ENCODE results near the gene SCFD2. TPM values are rescaled to one million over a fixed set of nuclear protein-coding genes. Genes with fewer than 3 reads are reported as not detected.

Gene SCFD2
- total RNA-seq, 1 experiment from 2014 or later, result 12.4 TPM

DNA sequence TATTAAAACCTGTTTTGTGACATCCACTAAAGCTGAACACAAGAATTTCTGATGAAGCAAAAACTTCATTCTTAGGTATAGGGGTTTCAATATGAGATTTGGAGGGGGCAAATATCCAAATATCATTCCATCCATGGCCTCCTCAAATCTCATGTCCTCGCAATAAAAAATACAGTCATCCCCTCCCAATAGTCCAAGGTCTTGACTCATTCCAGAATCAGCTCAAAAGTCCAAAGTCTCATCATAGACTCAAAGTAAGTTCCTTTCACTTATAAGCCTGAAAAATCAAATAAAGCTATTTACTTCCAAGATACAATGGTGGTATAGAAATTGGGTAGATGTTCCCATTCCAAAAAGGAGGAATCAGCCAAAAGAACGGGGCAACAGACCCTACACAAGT is 213.4 kb downstream of the SCFD2 start (continued):
- TF ChIP-seq, protein P1, sequence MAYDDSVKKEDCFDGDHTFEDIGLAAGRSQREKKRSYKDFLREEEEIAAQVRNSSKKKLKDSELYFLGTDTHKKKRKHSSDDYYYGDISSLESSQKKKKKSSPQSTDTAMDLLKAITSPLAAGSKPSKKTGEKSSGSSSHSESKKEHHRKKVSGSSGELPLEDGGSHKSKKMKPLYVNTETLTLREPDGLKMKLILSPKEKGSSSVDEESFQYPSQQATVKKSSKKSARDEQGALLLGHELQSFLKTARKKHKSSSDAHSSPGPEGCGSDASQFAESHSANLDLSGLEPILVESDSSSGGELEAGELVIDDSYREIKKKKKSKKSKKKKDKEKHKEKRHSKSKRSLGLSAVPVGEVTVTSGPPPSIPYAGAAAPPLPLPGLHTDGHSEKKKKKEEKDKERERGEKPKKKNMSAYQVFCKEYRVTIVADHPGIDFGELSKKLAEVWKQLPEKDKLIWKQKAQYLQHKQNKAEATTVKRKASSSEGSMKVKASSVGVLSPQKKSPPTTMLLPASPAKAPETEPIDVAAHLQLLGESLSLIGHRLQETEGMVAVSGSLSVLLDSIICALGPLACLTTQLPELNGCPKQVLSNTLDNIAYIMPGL (CRISPR knock-in tag; IDR thresholded peaks at IDR 0.05), result no peak
- TF ChIP-seq, protein P2, sequence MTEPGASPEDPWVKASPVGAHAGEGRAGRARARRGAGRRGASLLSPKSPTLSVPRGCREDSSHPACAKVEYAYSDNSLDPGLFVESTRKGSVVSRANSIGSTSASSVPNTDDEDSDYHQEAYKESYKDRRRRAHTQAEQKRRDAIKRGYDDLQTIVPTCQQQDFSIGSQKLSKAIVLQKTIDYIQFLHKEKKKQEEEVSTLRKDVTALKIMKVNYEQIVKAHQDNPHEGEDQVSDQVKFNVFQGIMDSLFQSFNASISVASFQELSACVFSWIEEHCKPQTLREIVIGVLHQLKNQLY (CRISPR knock-in tag; IDR thresholded peaks at IDR 0.05), result no peak
- TF ChIP-seq ZNF232 (CRISPR knock-in tag; IDR thresholded peaks at IDR 0.05) (no peak), SP1 (CRISPR knock-in tag; conservative IDR thresholded peaks at IDR 0.05) (no peak)

DNA sequence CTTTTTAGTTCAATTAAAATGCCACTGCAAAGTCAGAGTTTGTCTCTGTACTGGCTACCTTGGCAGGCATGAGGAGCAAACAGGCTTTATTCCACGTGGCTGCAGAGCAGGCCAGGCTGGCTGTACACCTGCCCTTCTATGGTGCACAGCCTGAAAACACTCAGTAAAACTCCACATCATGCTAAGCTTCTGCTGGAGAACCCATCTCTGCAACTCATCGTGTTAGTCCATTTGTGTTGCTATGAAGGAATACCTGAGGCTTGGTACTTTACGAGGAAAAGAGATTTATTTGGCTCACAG is 214.4 kb downstream of the SCFD2 start:
- Mint-ChIP-seq H3K36me3 (peaks cover 15% of the 10 kb centered on the region), H3K9me3 (peaks cover 38% of the 10 kb centered on the region), H3K4me1 (peaks cover 9% of the 10 kb centered on the region), H3K4me3 (no peak overlapping the region), H3K27me3 (ENCODE audit: low read depth) (no peaks in the 10 kb centered on the region), H3K27ac (no peak overlapping the region)
- no peak for DNase-seq (ENCODE audit: low spot score)
- POLR2A ChIA-PET, result no interaction called here
- ATAC-seq, result no peak
- CTCF ChIA-PET, result no interaction called here
- TF ChIP-seq, protein P3, sequence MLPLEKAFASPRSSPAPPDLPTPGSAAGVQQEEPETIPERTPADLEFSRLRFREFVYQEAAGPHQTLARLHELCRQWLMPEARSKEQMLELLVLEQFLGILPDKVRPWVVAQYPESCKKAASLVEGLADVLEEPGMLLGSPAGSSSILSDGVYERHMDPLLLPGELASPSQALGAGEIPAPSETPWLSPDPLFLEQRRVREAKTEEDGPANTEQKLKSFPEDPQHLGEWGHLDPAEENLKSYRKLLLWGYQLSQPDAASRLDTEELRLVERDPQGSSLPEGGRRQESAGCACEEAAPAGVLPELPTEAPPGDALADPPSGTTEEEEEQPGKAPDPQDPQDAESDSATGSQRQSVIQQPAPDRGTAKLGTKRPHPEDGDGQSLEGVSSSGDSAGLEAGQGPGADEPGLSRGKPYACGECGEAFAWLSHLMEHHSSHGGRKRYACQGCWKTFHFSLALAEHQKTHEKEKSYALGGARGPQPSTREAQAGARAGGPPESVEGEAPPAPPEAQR (CRISPR knock-in tag; IDR thresholded peaks at IDR 0.05), result no peak
- no peak for TF ChIP-seq GRHL2 (CRISPR knock-in tag; IDR thresholded peaks at IDR 0.05; ENCODE audit: insufficient replicate concordance, severe bottlenecking)
- no peak for TF ChIP-seq FOXP1 (CRISPR knock-in tag; IDR thresholded peaks at IDR 0.05; ENCODE audit: borderline replicate concordance)
- TF ChIP-seq, protein P4, sequence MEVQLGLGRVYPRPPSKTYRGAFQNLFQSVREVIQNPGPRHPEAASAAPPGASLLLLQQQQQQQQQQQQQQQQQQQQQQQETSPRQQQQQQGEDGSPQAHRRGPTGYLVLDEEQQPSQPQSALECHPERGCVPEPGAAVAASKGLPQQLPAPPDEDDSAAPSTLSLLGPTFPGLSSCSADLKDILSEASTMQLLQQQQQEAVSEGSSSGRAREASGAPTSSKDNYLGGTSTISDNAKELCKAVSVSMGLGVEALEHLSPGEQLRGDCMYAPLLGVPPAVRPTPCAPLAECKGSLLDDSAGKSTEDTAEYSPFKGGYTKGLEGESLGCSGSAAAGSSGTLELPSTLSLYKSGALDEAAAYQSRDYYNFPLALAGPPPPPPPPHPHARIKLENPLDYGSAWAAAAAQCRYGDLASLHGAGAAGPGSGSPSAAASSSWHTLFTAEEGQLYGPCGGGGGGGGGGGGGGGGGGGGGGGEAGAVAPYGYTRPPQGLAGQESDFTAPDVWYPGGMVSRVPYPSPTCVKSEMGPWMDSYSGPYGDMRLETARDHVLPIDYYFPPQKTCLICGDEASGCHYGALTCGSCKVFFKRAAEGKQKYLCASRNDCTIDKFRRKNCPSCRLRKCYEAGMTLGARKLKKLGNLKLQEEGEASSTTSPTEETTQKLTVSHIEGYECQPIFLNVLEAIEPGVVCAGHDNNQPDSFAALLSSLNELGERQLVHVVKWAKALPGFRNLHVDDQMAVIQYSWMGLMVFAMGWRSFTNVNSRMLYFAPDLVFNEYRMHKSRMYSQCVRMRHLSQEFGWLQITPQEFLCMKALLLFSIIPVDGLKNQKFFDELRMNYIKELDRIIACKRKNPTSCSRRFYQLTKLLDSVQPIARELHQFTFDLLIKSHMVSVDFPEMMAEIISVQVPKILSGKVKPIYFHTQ (CRISPR knock-in tag; IDR thresholded peaks at IDR 0.05), result no peak
- no peak for TF ChIP-seq GTF2I (CRISPR knock-in tag; conservative IDR thresholded peaks at IDR 0.05)
- TF ChIP-seq JAZF1 (CRISPR knock-in tag; IDR thresholded peaks at IDR 0.05), result no peak
- no peak for TF ChIP-seq CREB1 (CRISPR knock-in tag; IDR thresholded peaks at IDR 0.05)
- TF ChIP-seq, protein P5, sequence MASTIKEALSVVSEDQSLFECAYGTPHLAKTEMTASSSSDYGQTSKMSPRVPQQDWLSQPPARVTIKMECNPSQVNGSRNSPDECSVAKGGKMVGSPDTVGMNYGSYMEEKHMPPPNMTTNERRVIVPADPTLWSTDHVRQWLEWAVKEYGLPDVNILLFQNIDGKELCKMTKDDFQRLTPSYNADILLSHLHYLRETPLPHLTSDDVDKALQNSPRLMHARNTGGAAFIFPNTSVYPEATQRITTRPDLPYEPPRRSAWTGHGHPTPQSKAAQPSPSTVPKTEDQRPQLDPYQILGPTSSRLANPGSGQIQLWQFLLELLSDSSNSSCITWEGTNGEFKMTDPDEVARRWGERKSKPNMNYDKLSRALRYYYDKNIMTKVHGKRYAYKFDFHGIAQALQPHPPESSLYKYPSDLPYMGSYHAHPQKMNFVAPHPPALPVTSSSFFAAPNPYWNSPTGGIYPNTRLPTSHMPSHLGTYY (CRISPR knock-in tag; IDR thresholded peaks at IDR 0.05), result no peak

DNA sequence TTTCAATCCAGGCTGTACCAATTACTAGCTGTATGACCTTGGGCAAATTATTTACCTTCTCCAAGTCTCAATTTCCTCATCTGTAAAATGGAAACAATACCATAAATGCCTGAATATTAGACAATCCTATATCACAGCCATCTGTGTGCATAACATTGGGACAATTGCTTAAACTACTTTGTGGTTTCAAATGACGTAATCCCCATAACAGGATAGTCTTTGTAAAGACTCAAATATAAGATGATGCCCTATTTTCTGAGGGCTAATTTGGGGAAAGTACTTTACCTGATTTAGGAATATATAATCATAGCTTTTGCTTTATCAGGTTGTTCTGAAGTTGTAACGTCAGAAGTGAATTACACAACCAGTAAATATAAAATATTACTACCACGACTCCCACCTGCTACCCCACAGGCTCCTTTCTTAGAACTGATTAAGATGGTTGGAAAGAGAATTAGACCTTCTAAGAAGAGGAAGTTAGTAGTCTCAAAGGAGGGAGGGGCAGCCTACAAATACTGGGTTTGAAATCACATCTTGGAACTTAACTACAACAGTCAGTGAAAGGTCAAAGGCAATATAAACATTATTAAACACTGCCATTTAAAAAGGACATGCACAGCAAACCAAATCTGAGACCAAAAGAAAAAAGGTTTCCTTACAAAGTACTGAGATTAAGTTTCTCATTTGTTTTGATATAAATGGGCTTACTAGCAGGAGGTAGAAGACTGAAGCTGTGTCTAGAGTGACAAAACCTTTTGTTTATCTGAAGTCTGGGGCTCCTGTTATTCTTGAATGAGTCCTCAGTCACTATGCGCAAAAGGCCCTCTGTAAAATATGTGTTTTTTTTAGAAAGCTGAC is 215.0 kb downstream of the SCFD2 start:
- no peak for DNase-seq (ENCODE audit: low spot score)
- POLR2A ChIA-PET, result no interaction called here
- Mint-ChIP-seq H3K4me1 (peaks cover 9% of the 10 kb centered on the region), H3K36me3 (peaks cover 15% of the 10 kb centered on the region), H3K9me3 (peaks cover 38% of the 10 kb centered on the region), H3K4me3 (no peak overlapping the region), H3K27ac (no peak overlapping the region), H3K27me3 (ENCODE audit: low read depth) (no peaks in the 10 kb centered on the region)
- CTCF ChIA-PET, result no interaction called here
- ATAC-seq, result no peak
- TF ChIP-seq IRF2 (CRISPR knock-in tag; IDR thresholded peaks at IDR 0.05; ENCODE audit: borderline replicate concordance, low read depth) (no peak), ATF1 (CRISPR knock-in tag; IDR thresholded peaks at IDR 0.05) (no peak), CBFB (CRISPR knock-in tag; IDR thresholded peaks at IDR 0.05; ENCODE audit: low read depth) (no peak)
- TF ChIP-seq, protein P6, sequence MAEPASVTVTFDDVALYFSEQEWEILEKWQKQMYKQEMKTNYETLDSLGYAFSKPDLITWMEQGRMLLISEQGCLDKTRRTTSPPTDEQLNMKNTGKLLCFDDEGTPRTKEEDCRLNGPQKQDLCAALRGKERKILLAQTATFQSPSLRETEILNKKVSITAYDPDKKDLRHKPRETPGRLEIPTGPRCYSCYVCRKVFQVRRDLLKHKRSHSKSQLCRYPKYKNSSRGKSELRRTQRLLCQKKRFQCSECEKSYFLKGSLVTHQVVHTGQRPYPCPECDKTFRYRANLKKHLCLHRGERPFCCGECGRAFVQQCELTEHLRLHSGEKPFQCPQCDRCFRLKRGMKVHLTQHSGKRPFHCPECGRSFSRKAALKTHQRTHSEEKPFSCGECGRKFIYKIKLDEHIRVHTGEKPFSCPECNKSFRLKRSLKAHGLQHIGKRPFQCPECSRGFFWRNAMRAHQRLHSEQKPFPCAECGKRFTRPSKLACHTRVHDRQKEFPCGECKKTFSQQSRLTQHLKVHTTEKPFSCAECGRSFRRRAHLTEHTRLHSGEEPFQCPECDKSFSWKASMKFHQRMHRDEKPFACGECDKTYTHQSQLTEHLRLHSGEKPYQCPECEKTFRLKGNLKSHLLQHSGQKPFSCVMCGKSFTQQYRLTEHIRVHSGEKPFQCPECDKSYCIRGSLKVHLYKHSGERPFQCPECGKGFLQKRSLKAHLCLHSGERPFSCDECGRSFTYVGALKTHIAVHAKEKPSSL (CRISPR knock-in tag; conservative IDR thresholded peaks at IDR 0.05), result no peak
- TF ChIP-seq, protein P2 (CRISPR knock-in tag; IDR thresholded peaks at IDR 0.05), result no peak
- TF ChIP-seq, protein P1 (CRISPR knock-in tag; IDR thresholded peaks at IDR 0.05), result no peak
- TF ChIP-seq, protein P7, sequence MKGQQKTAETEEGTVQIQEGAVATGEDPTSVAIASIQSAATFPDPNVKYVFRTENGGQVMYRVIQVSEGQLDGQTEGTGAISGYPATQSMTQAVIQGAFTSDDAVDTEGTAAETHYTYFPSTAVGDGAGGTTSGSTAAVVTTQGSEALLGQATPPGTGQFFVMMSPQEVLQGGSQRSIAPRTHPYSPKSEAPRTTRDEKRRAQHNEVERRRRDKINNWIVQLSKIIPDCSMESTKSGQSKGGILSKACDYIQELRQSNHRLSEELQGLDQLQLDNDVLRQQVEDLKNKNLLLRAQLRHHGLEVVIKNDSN (CRISPR knock-in tag; IDR thresholded peaks at IDR 0.05), result no peak

Measured in WTC11 (cell line).